ENCODE measurements around the gene MKNK2. TPM values are rescaled to one million over a fixed set of nuclear protein-coding genes. Genes with fewer than 3 reads are reported as not detected.
A peak's percentile ranks its signal among the peaks of the same experiment; 100 is the strongest.
"Not testable (repeated sequence)": the region's sequence is repeated elsewhere in the genome, so short reads cannot be mapped to it uniquely, and the experiment has no call there.

MKNK2 gene
- total RNA-seq, 2 donors from 2014 or later: 242 to 319 TPM

- intact Hi-C loops (cut with DNase I, micrococcal nuclease): no loop called here
- no peak for DNase-seq
These were observed 36.1 kb downstream of the MKNK2 start for GRCh38 chr19:2014731-2015607.

GRCh38 chr19:2014131-2014571 is 36.9 kb downstream of the MKNK2 start:
- intact Hi-C loops (cut with DNase I, micrococcal nuclease): no loop called here
- no peak for DNase-seq
- ATAC-seq: no peak

More at GRCh38 chr19:2014731-2015607, 36.1 kb downstream of the MKNK2 start:
- ATAC-seq: peak; percentile 31

GRCh38 chr19:2013683-2013961 is 37.4 kb downstream of the MKNK2 start:
- intact Hi-C loops (cut with DNase I, micrococcal nuclease): no loop called here
- DNase-seq: no peak
- ATAC-seq: no peak

GRCh38 chr19:2012941-2013682 is 37.9 kb downstream of the MKNK2 start:
- intact Hi-C loops (cut with DNase I, micrococcal nuclease): no loop called here
- DNase-seq (no peak), ATAC-seq (no peak)

- DNase-seq (no peak), ATAC-seq (no peak)
- intact Hi-C loops (cut with DNase I, micrococcal nuclease): no loop called here
These were observed 39.9 kb downstream of the MKNK2 start for GRCh38 chr19:2011169-2011568.

- ATAC-seq (no peak), DNase-seq (no peak)
- intact Hi-C loops (cut with DNase I, micrococcal nuclease): no loop called here
These were observed 40.8 kb downstream of the MKNK2 start for GRCh38 chr19:2010135-2010668.

GRCh38 chr19:2003874-2004273 is 47.2 kb downstream of the MKNK2 start:
- intact Hi-C loops (cut with DNase I, micrococcal nuclease): no loop called here
- ATAC-seq: no peak
- DNase-seq: no peak

- no peak for ATAC-seq
- no peak for DNase-seq
- intact Hi-C loops (cut with DNase I, micrococcal nuclease): no loop called here
These were observed 51.1 kb downstream of the MKNK2 start for GRCh38 chr19:1999856-2000515.

GRCh38 chr19:1998712-1999708 is 52.0 kb downstream of the MKNK2 start:
- ATAC-seq (no peak), DNase-seq (no peak)

GRCh38 chr19:1997353-1998233 is 53.5 kb downstream of the MKNK2 start:
- no peak for DNase-seq
- ATAC-seq: no peak
- intact Hi-C loops (cut with DNase I, micrococcal nuclease): no loop called here

More at GRCh38 chr19:1998712-1999708, 52.0 kb downstream of the MKNK2 start:
- intact Hi-C loops (cut with DNase I, micrococcal nuclease): no loop called here

GRCh38 chr19:1992759-1993260 is 58.2 kb downstream of the MKNK2 start:
- DNase-seq (peak in 1 of 2 donors; percentile 59), ATAC-seq (peak; percentile 77)
- intact Hi-C loops (cut with DNase I, micrococcal nuclease): no loop called here

GRCh38 chr19:1991018-1991913 is 59.8 kb downstream of the MKNK2 start:
- intact Hi-C loops (cut with DNase I, micrococcal nuclease): no loop called here
- ATAC-seq: no peak
- no peak for DNase-seq

GRCh38 chr19:1990230-1991017 is 60.6 kb downstream of the MKNK2 start:
- no peak for DNase-seq
- no peak for ATAC-seq
- intact Hi-C loops (cut with DNase I, micrococcal nuclease): no loop called here

- no peak for DNase-seq
- intact Hi-C loops (cut with DNase I, micrococcal nuclease): no loop called here
- no peak for ATAC-seq
These were observed 61.4 kb downstream of the MKNK2 start for GRCh38 chr19:1989513-1990229.

GRCh38 chr19:1988464-1988863 is 62.6 kb downstream of the MKNK2 start:
- ATAC-seq; intact Hi-C loops (cut with DNase I, micrococcal nuclease); DNase-seq: not testable (repeated sequence)

Measured in left colon (tissue), 2 donors.